HepG2 (cell line): ENCODE measurements around the gene GPX7. TPM values are rescaled to one million over a fixed set of nuclear protein-coding genes. Genes with fewer than 3 reads are reported as not detected.

Source experiments
- BATF2 ChIP-seq: sonication (generic); formaldehyde crosslinking; IDR thresholded peaks from 2 replicates; pipeline ENCODE4 v1.8.0; 2022; ENCODE audit warnings: mild to moderate bottlenecking, missing genetic modification reagents, moderate library complexity
- CREB1 ChIP-seq, 2 experiments: fragments of 450-650 bp in 1 of 2; IDR thresholded peaks; 2 replicates each; pipeline ENCODE4 v1.6.1; 2016 to 2017; ENCODE audit warnings: control low read depth in 1 of 2, mild to moderate bottlenecking in 1 of 2, missing compliant biosample characterization in 1 of 2, missing genetic modification characterization in 1 of 2
- GPN1 ChIP-seq: sonication (generic); formaldehyde crosslinking; IDR thresholded peaks from 2 replicates; pipeline ENCODE4 v1.5.1; 2020; ENCODE audit warnings: missing genetic modification reagents, borderline replicate concordance
- HMGXB4 ChIP-seq, 2 experiments: sonication (generic) in 1 of 2; formaldehyde crosslinking in 1 of 2; IDR thresholded peaks; 2 replicates each; pipeline versions ENCODE4 v1.4.0 to v1.6.1; 2018 to 2020; ENCODE audit warnings: missing genetic modification reagents in 2 of 2, borderline replicate concordance in 1 of 2, low read depth in 1 of 2, mild to moderate bottlenecking in 1 of 2, missing biosample characterization in 1 of 2
- LCORL ChIP-seq, 2 experiments: fragments of 450-650 bp in 1 of 2; sonication (generic) in 1 of 2; formaldehyde crosslinking in 1 of 2; IDR thresholded peaks; 2 replicates each; pipeline versions ENCODE4 v1.5.0 to v1.6.1; 2017 to 2020; ENCODE audit warnings: antibody characterized with exemption in 1 of 2, missing genetic modification reagents in 1 of 2
- MNT ChIP-seq: fragments of 450-650 bp; IDR thresholded peaks from 2 replicates; pipeline ENCODE4 v1.6.1; 2016
- NKX3-1 ChIP-seq: sonication (generic); formaldehyde crosslinking; IDR thresholded peaks from 2 replicates; pipeline ENCODE4 v1.5.0; 2020; ENCODE audit warnings: missing genetic modification reagents
- NR0B2 ChIP-seq: sonication (generic); formaldehyde crosslinking; IDR thresholded peaks from 2 replicates; pipeline ENCODE4 v1.4.0; 2020; ENCODE audit warnings: mild to moderate bottlenecking, missing genetic modification reagents
- PAX8 ChIP-seq: sonication (generic); formaldehyde crosslinking; IDR thresholded peaks from 2 replicates; pipeline ENCODE4 v1.8.0; 2022; ENCODE audit warnings: mild to moderate bottlenecking, missing genetic modification reagents, borderline replicate concordance
- SNAPC5 ChIP-seq: sonication (generic); formaldehyde crosslinking; IDR thresholded peaks from 2 replicates; pipeline ENCODE4 v1.8.1; 2023; ENCODE audit warnings: mild to moderate bottlenecking, missing genetic modification reagents, borderline replicate concordance
- SP4 ChIP-seq: sonication (generic); formaldehyde crosslinking; IDR thresholded peaks from 2 replicates; pipeline ENCODE4 v1.8.1; 2023; ENCODE audit warnings: mild to moderate bottlenecking, missing genetic modification reagents
- TAF15 ChIP-seq: fragments of 200-400 bp; formaldehyde crosslinking; IDR thresholded peaks from one replicate; pipeline ENCODE4 v1.6.1; 2018; ENCODE audit warnings: mild to moderate bottlenecking, low read depth, low read length; ENCODE audit not compliant: poor library complexity, severe bottlenecking
- TEAD3 ChIP-seq: optimal IDR thresholded peaks from 2 replicates; pipeline ENCODE3; 2016; ENCODE audit warnings: borderline replicate concordance
- TOE1 ChIP-seq: sonication (generic); formaldehyde crosslinking; IDR thresholded peaks from 2 replicates; pipeline ENCODE4 v1.4.0; 2020; ENCODE audit warnings: mild to moderate bottlenecking, missing genetic modification reagents
- ZFP36L1 ChIP-seq: sonication (generic); formaldehyde crosslinking; IDR thresholded peaks from 2 replicates; pipeline ENCODE4 v1.8.0; 2022; ENCODE audit warnings: mild to moderate bottlenecking, missing genetic modification reagents, moderate library complexity
- ZNF18 ChIP-seq: sonication (generic); formaldehyde crosslinking; IDR thresholded peaks from 2 replicates; pipeline ENCODE4 v1.8.0; 2022; ENCODE audit warnings: mild to moderate bottlenecking, missing genetic modification reagents; ENCODE audit not compliant: insufficient replicate concordance
- ZNF264 ChIP-seq: sonication (generic); formaldehyde crosslinking; IDR thresholded peaks from 2 replicates; pipeline ENCODE4 v1.4.0; 2020; ENCODE audit warnings: missing genetic modification reagents
- ZNF326 ChIP-seq: sonication (generic); formaldehyde crosslinking; IDR thresholded peaks from 2 replicates; pipeline ENCODE4 v1.4.0; 2020; ENCODE audit warnings: missing genetic modification reagents, borderline replicate concordance
- ZNF543 ChIP-seq: sonication (generic); formaldehyde crosslinking; IDR thresholded peaks from 2 replicates; pipeline ENCODE4 v1.4.0; 2020; ENCODE audit warnings: mild to moderate bottlenecking, missing genetic modification reagents
- ZNF558 ChIP-seq: sonication (generic); formaldehyde crosslinking; IDR thresholded peaks from 2 replicates; pipeline ENCODE4 v1.9.0; 2022; ENCODE audit warnings: mild to moderate bottlenecking, missing genetic modification reagents, borderline replicate concordance
- polyA plus RNA-seq, 8 experiments: library from polyadenylated mRNA; depleted of rRNA in 3 of 8; stranded (reverse) in 7 of 8; unstranded in 1 of 8; fragments of >200 nt; fragmentation: Illumina TruSeq in 4 of 8; extraction: Trizol in 4 of 8; gene quantifications; 2 replicates each; pipeline versions ENCODE4 v1.2.1 to v1.2.3, GENCODE V29; 2011 to 2016; ENCODE audit warnings: low read depth in 4 of 8, missing spikeins in 1 of 8, mixed read lengths in 1 of 8; ENCODE audit not compliant: insufficient read depth in 1 of 8
- total RNA-seq, 5 experiments: library from RNA; depleted of rRNA; stranded (reverse); fragments of >200 nt; fragmentation: Illumina TruSeq; extraction: Trizol; gene quantifications; 2 replicates each; pipeline ENCODE4 v1.2.3, GENCODE V29; 2016; ENCODE audit warnings: low read depth in 1 of 5

The GPX7 gene
- total and polyA plus RNA-seq, 2 of the 13 experiments (the other 11 are each of a cell fraction or from before 2014, with no cell fraction given): 14.1 to 16.2 TPM

GRCh38 chr1:52553362-52554266 is 48.6 kb upstream of the GPX7 start (continued):
- TF ChIP-seq MNT (no peak), TOE1 (0 out of 2 replicates have a peak, but pooled peaks have one; percentile 70), PAX8 (CRISPR knock-in tag) (0 out of 2 replicates have a peak, but pooled peaks have one; percentile 66), LCORL (IDR thresholded peaks at IDR 0.05) (no peak), LCORL (CRISPR knock-in tag; IDR thresholded peaks at IDR 0.05) (no peak), BATF2 (CRISPR knock-in tag) (no peak), ZNF558 (CRISPR knock-in tag) (peak; percentile 58; the same call in 1 of the 2 replicates), NR0B2 (CRISPR knock-in tag) (no peak), NKX3-1 (CRISPR knock-in tag) (no peak; the same call in 1 of the 2 replicates), ZNF264 (0 out of 2 replicates have a peak, but pooled peaks have one; percentile 49), TAF15 (no peak), TEAD3 (peak; percentile 6), GPN1 (CRISPR knock-in tag) (no peak), SP4 (CRISPR knock-in tag) (peak; percentile 59; the same call in 1 of the 2 replicates), ZNF543 (CRISPR knock-in tag) (peak; percentile 63; the same call in 1 of the 2 replicates), CREB1 (IDR thresholded peaks at IDR 0.05) (no peak), CREB1 (CRISPR knock-in tag; IDR thresholded peaks at IDR 0.05) (no peak), ZNF326 (no peak), ZNF18 (CRISPR knock-in tag) (no peak), ZFP36L1 (CRISPR knock-in tag) (no peak), SNAPC5 (CRISPR knock-in tag) (no peak), HMGXB4 (CRISPR knock-in tag; IDR thresholded peaks at IDR 0.05; ENCODE audit: borderline replicate concordance in 1 of 2, low read depth in 1 of 2) (0 out of 4 replicates have a peak, but pooled peaks of 1 of the 2 experiments have one; percentile 27)
